IMR-90 (cell line): ENCODE results near the gene PRRG1.

Experiments
- BHLHE40 ChIP-seq: fragments of 150-350 bp; IDR thresholded peaks from 2 replicates; pipeline ENCODE4 v1.6.1; 2016; ENCODE audit warnings: mild to moderate bottlenecking, low read depth, low read length
- CEBPB ChIP-seq: IDR thresholded peaks from 2 replicates; pipeline ENCODE4 v1.6.1; 2012; ENCODE audit warnings: low read depth, low read length, improper control_type of control experiment
- FOS ChIP-seq: fragments of 150-350 bp; IDR thresholded peaks from 2 replicates; pipeline ENCODE4 v1.6.1; 2016; ENCODE audit warnings: low read depth, low read length
- MXI1 ChIP-seq: IDR thresholded peaks from 2 replicates; pipeline ENCODE4 v1.6.1; 2012; ENCODE audit warnings: low read depth, mild to moderate bottlenecking, low read length, moderate library complexity, borderline replicate concordance
- POLR2A ChIP-seq: IDR thresholded peaks from 2 replicates; pipeline ENCODE4 v1.6.1; 2012; ENCODE audit warnings: mild to moderate bottlenecking, low read depth, low read length
- RAD21 ChIP-seq: IDR thresholded peaks from 2 replicates; pipeline ENCODE4 v1.6.1; 2012; ENCODE audit warnings: low read length, improper control_type of control experiment
- RCOR1 ChIP-seq: IDR thresholded peaks from 2 replicates; pipeline ENCODE4 v1.6.1; 2012; ENCODE audit warnings: mild to moderate bottlenecking, low read length, improper control_type of control experiment; ENCODE audit not compliant: insufficient replicate concordance
- RFX5 ChIP-seq: IDR thresholded peaks from 2 replicates; pipeline ENCODE4 v1.8.0; 2012; ENCODE audit warnings: low read depth, mild to moderate bottlenecking, low read length, moderate library complexity
- TF ChIP-seq, protein P1 (sequence below): conservative IDR thresholded peaks from 2 replicates; pipeline ENCODE4 v1.5.1; 2012; ENCODE audit warnings: mild to moderate bottlenecking, low read depth, low read length, improper control_type of control experiment
- TF ChIP-seq, protein P2 (sequence below): fragments of 150-350 bp; IDR thresholded peaks from 2 replicates; pipeline ENCODE4 v1.6.1; 2017; ENCODE audit warnings: mild to moderate bottlenecking, antibody characterized with exemption, low read length, low read depth
- TF ChIP-seq, protein P3 (sequence below): fragments of 150-350 bp; IDR thresholded peaks from 2 replicates; pipeline ENCODE4 v1.6.1; 2016; ENCODE audit warnings: low read depth, mild to moderate bottlenecking, low read length, moderate library complexity, borderline replicate concordance

DNA sequence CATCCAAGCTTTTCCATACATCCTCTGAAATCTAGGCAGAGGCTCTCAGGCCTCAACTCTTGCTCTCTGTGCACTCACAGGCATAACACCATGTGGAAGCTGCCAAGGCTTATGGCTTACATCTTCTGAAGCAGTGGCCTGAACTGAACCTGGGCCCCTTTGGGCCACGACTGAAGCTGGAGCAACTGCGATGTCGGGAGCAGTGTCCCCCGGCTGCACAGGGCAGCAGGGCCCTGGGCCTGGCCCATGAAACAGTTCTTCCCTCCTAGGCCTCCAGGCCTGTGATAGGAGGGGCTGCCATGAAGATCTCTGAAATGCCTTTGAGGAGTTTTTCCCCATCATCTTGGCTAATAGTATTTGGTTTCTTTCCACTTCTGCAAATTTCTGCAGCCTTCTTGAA, 39.2 kb downstream of the PRRG1 start:
- TF ChIP-seq, protein P1, sequence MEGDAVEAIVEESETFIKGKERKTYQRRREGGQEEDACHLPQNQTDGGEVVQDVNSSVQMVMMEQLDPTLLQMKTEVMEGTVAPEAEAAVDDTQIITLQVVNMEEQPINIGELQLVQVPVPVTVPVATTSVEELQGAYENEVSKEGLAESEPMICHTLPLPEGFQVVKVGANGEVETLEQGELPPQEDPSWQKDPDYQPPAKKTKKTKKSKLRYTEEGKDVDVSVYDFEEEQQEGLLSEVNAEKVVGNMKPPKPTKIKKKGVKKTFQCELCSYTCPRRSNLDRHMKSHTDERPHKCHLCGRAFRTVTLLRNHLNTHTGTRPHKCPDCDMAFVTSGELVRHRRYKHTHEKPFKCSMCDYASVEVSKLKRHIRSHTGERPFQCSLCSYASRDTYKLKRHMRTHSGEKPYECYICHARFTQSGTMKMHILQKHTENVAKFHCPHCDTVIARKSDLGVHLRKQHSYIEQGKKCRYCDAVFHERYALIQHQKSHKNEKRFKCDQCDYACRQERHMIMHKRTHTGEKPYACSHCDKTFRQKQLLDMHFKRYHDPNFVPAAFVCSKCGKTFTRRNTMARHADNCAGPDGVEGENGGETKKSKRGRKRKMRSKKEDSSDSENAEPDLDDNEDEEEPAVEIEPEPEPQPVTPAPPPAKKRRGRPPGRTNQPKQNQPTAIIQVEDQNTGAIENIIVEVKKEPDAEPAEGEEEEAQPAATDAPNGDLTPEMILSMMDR = no peak
- TF ChIP-seq POLR2A = no peak
- no peak for TF ChIP-seq RCOR1
- TF ChIP-seq, protein P2, sequence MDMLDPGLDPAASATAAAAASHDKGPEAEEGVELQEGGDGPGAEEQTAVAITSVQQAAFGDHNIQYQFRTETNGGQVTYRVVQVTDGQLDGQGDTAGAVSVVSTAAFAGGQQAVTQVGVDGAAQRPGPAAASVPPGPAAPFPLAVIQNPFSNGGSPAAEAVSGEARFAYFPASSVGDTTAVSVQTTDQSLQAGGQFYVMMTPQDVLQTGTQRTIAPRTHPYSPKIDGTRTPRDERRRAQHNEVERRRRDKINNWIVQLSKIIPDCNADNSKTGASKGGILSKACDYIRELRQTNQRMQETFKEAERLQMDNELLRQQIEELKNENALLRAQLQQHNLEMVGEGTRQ = no peak
- TF ChIP-seq RAD21 = no peak
- TF ChIP-seq CEBPB = no peak
- no peak for TF ChIP-seq RFX5
- no peak for TF ChIP-seq FOS
- no peak for TF ChIP-seq BHLHE40
- TF ChIP-seq, protein P3, sequence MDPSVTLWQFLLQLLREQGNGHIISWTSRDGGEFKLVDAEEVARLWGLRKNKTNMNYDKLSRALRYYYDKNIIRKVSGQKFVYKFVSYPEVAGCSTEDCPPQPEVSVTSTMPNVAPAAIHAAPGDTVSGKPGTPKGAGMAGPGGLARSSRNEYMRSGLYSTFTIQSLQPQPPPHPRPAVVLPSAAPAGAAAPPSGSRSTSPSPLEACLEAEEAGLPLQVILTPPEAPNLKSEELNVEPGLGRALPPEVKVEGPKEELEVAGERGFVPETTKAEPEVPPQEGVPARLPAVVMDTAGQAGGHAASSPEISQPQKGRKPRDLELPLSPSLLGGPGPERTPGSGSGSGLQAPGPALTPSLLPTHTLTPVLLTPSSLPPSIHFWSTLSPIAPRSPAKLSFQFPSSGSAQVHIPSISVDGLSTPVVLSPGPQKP = no peak
- TF ChIP-seq MXI1 = no peak
